Stimulated activated CD8-positive, alpha-beta memory T cell treated with anti-CD3 and anti-CD28 coated beads, Interleukin-7, amount 100 ng/mL, for 24 hours (primary cell): Measurements from ENCODE around the gene KMT2D.

Experiments used
- DNase-seq: peaks from one replicate; pipeline ENCODE4 v3.0.0-alpha.2; 2020; ENCODE audit warnings: low read depth

KMT2D gene

GRCh38 chr12:49033611-49034285 is 26.8 kb downstream of the KMT2D start:
- DNase-seq, result no peak

DNA sequence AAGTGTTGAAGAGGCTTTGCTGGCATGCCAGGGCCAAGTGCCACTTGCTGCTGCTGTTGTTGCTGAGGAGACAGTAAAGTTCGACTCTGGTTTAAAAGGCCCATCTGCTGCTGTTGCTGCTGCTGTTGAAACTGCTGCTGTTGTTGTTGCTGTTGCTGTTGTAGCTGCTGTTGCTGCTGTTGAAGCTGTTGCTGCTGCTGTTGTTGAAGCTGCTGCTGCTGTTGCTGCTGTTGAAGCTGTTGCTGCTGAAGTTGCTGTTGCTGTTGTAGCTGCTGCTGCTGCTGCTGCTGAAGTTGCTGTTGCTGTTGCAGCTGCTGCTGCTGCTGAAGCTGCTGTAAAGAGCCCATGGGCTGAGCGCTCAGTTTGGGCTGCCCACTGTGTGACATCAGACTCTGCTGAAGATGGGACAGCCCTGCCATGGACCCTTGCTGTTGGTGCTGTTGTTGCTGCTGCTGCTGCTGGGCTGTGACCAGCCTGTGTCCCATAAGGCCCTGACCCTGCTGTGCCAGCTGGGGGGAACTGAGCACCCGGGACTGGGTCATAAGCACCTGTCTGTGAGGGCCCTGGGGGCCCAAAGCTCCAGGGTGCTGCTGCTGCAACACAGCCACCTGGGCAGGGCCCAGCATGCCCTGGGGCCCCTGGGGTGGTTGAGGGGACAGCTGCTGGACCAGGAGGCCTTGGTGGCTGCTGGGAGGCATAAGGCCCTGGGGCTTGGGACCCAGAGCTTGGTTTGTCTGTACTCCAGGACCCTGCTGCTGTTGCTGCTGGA is 27.7 kb downstream of the KMT2D start:
- no peak for DNase-seq

- DNase-seq, result no peak
Measured at GRCh38 chr12:49032276-49032675, 28.3 kb downstream of the KMT2D start.

DNA sequence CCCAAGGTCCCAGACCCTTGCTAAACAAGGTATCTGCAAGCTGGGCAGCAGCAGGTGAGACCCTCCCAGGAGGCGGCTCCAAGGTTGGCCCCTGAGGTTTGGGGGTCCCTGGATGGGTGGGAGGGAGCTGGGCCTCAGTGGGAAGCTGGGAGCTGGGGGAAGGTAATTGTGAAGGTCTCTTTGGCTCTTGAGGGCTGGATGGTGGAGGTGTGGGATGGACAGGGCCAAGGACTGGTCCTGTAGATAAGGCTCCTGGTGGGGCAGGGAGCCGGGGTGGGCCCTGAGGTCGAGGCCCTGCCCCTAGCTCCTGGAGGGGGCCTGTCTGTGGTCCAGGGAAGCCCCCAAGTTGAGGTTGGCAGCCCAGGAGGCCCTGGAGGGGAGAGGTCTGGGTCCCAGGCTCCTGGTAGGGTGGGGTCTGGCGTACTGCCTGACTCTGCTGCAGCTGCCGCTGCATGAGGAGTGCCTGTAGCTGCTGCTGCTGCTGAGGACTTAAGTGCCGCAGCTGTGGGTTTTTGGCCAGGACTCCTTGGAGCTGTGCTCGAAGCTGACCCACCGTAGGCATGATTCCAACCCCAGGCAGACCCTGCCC is 28.9 kb downstream of the KMT2D start:
- DNase-seq, result no peak

DNA sequence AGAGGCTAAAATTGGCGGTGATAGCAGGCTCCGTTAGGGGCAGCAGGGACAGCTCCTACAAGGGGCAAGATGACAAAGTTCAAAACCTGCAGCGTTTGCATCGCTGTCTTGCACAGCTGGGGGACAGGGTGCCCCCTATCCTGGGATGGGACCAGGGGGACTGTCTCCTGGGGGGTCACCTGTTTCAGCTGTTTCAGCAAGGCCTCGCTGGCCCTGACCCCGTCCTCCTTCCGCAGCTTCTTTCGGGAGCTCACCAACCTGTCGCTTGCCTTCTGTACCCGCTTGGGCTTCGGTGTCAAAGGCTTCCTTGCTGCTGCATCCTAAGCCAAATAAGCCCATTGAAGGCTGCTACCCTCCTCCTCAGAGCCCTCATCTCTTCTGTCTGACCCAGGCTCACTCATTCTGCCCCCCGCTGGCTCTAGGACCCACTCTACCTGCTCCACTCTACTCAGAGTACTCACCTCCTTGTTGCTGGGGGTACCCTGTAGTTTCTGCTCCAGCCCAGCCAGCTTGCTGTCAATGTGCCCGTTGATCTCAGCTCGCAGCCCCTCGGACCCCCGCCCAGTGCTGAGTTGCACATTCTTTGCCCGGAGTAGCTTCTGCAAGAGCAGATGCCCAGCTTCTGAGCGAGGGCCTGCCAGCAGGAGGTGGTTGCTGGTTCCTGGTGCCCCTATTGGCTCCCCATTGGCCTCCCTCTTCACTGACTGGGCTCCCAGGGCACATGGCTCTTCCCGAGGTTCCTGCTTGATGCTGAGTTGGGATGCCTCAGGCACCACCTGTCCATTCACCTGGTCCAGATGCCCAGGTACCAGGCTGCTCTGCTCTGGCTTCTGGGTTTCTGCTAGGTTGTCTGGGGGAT is 29.7 kb downstream of the KMT2D start:
- no peak for DNase-seq

- DNase-seq, result no peak
Measured at GRCh38 chr12:49030119-49030518, 30.5 kb downstream of the KMT2D start.

- DNase-seq, result no peak
Measured at GRCh38 chr12:49028666-49029275, 31.8 kb downstream of the KMT2D start.

DNA sequence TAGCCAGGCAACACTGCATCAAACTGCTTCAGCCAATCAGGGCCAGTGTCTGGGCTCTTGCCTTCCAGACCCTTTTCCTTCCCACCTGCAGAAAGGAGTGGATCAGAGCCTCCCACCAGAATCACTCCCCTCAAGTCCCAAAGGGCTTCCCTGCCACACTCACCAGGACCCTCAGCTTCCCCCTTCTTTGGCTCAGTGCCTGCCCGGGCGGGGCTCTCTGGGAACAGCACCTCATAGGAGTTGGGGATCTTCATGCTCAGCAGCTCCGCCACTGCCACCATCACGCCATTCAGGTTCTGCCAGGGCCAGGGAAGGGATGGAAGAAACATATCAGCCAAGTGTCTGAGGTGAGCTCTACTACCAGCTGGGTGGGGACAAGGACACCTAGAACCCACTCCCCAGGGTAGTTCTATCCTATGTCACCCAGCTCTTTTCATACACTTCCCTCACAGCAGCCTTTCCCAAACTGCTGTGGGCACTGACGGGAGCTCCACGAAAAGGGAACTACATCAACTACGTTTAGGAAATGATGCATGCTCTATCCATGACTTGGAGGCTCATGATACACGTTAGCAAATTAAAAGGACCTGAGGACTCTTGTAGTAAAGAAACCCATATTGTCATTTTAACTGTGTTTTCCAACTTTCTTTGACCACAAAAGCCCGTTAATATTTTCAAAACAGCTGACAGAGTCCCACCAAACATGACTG is 32.6 kb downstream of the KMT2D start:
- DNase-seq, result no peak

DNA sequence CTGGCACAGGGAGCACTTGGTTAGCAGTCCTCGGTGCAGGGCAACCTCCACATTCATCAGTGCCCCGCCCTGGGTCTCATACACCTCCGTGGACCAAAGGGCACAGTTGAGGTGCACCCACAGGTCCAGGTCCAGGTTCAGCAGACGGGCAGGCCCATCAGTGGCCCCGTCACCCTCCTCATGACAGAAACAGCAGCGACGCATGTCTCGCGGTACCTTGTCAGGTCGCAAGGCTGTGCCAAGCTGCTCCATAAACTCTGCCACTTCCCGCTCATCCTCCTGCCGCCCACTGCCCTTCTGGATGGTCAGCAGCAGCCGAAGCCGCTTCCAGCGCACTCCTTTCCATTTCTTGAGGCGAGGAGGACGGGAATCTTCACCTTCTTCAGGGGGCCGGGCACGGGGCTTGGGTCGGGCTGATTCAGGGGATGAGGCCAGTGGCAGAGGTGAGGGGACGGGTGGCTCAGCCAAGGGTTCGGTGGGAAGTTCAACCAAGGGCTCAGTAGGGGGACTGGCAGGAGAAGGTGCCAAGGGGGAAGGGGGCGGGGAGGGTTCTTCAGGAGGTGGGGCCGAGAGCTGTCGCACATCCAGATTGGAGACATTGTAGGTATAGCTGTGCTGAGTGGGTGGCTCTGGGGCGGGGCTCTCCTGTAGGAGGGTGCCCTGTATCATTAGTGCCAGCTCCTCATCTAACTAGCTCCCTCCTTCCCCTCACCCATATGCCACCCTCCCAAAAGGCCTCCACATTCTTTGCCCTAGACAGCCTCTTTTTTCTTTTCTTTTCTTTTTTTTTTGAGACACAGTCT is 33.7 kb downstream of the KMT2D start:
- DNase-seq, result no peak

DNA sequence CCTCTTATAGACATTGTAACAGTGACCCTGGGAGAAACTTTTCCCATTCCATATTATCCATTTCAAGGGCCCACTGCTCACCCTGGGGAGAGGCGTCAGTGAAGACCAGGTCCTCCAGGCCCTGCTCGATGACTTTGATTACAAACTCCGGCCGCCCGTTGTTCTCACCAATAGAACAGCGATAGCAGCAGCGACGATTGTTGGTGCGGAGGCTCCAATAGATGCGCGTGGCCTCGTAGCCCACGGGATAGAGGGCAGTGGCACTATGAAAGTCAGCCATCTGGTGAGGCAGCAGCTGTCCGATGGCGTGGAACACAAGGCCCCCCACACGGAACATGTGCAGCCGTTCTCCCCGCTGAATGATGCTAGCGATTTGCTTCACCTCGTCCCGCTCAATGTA is 34.5 kb downstream of the KMT2D start:
- DNase-seq, result no peak

DNA sequence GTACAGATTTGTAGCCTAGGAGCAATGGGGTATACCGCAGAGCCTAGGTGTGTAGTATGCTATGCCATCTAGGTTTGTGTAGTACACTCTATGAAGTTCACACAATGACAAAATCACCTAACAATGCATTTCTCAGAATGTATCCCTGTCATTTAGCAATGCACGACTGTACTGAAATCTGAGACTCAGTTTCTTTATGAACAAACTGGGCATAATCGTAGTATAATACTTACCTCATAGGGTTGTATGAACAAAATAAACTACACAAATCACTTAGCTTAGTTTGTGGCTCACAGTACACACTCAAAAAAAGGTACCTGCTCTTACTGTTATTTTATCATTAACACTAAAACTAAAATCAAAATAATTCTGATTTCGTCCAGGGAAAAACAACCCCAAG is 35.1 kb downstream of the KMT2D start:
- no peak for DNase-seq

DNA sequence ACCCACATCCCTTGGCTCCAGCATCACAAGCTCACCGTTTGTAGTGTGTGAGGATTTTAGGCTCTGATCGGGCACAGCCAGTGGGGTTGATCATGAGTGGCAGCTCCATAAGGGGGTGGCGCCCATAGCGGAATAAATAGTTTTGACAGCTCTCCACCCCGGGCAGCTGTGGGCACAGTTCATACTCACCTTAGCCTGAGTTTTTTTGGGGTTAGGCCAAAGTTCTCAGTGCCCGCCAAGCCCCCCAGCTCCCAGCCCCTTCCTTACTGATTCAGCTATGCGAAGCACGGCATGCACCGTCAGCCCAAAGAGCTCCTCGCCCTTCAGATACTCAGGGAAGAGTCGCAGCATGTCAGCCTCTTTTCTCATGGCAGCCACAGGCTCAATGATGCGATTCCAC is 36.1 kb downstream of the KMT2D start:
- no peak for DNase-seq

DNA sequence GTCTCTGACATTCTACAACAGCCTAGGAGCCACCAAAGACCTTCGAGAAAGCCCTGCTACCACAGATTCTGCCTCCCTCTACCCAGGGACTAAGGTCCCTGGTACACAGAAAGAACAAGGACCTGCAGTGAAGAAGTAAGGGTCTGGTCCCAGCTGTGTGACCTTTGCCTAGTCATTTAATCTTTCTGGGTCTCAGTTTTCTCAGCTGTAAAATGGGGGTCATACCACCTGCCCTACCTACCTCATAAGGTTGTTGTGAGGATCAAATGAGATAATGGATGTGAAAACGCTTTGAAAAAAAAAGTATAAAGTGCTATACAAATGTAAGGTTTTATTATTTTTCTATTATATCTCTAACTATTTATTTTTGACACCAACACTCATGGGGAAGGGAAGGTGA is 36.8 kb downstream of the KMT2D start:
- no peak for DNase-seq

DNA sequence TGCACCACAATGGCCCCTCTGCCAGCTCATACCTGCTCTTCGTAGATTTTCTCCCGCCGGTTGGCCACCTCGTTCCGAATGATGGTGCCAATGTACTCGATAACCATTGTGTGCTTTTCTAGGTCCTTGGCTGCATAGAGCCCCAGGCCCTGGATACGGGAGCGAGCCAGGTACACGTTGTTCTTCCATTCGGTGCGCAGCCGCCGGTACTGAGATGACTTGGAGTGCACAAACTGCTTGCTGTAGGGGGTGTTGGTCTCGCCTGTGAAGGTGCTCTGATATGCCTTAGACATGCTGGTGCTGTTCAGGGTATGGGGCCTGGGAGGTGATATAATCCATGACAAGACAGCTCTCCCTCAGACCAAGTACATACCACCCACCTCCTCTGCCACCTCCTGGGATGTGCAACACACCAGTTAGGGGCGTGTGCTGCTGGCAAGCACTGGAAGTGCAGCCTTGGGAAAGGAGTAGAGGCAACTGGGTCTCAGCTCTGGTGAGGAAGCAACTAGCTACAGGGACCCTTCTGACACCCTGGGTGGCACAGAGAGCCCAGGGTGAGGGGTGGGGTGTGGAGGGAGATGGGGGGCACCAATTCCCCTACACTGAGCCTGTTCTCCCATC is 37.9 kb downstream of the KMT2D start:
- no peak for DNase-seq

- DNase-seq, result no peak
Measured at GRCh38 chr12:49021292-49021915, 39.2 kb downstream of the KMT2D start.

- DNase-seq, result no peak
Measured at GRCh38 chr12:49020441-49020840, 40.2 kb downstream of the KMT2D start.

DNA sequence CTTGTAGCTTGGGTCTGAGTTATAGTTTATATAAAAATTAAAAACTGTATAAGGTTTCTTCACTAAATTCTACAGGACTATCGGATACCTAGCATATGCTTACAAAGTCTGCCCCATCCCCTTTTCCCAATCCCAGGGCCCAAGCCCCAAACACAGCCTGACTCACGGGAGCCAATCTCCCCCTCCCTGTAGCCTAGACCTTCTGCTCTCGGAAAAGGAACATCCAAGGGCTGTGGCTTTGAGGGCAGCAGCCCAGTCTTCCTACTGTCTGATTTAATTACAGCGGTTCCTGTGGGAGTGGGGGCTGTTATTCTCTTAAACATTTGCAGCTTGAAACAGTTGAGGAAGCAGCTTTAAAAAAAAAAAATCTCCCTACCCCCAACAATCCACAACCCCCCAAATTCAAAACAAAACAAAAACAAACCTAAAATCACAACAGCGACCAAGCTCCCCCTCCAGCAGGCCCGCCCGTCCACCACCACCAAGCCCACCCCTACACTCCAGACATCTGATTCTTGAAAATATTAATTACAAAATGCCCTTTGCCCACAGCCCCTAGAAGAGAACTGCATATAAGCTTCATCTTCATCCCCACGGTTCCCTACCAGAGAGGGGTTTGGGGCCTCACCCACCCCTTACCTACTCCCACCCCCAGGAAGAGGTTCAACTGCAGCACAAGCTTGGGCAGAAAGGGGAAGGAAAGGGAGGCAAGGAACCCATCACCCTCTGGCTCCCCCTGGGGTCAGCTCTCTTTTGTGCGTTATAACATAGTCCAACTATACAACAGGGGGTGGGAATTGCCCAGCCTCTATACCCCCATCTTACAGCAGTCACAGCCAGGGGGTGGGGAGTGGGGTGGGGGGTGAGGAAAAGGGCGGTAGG is 40.9 kb downstream of the KMT2D start:
- DNase-seq, result no peak

DNA sequence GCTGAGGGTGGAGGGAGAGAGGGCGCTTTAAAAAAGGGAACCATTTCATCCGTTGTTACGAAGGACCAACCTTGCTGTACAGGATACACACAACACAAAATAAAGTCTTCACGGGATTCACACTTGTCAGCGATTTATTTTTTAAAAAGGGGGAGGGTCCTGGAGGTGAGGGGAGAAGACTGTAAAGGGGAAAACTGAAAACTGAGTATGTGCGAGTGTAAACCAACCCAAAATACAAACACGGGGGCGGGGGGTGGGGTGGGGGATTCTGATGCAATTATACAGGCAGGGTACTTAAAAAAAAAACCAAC is 41.5 kb downstream of the KMT2D start:
- no peak for DNase-seq
